SK-N-SH treated with all-trans-retinoic acid at 6 μM for 48 hours (cell line): ENCODE data around the gene VPS11.
"Not testable (repeated sequence)": the region's sequence is repeated elsewhere in the genome, so short reads cannot be mapped to it uniquely, and the experiment has no call there.

ENCODE experiments used
- ATAC-seq: fragments of 200-7000 bp; cut with Tn5 transposase; 3 replicates; pipeline ENCODE4 v1.9.1; 2020; ENCODE audit warnings: mild to moderate bottlenecking, moderate library complexity
- BACH2 ChIP-seq: fragments of 250-450 bp; sonication (Bioruptor Pico); IDR thresholded peaks from 2 replicates; pipeline ENCODE4 v1.9.0; 2021; ENCODE audit warnings: mild to moderate bottlenecking, borderline replicate concordance
- CSDC2 ChIP-seq: fragments of 250-450 bp; sonication (Bioruptor Pico); IDR thresholded peaks from 2 replicates; pipeline ENCODE4 v1.5.0; 2020; ENCODE audit warnings: mild to moderate bottlenecking, moderate library complexity
- CSRNP3 ChIP-seq: fragments of 250-450 bp; sonication (Bioruptor Pico); IDR thresholded peaks from 2 replicates; pipeline ENCODE4 v1.5.1; 2021; ENCODE audit warnings: mild to moderate bottlenecking, moderate library complexity
- ESRRG ChIP-seq: fragments of 250-450 bp; sonication (Bioruptor Pico); IDR thresholded peaks from 2 replicates; pipeline ENCODE4 v1.6.1; 2021; ENCODE audit warnings: mild to moderate bottlenecking
- ISL1 ChIP-seq: fragments of 250-450 bp; sonication (Bioruptor Pico); IDR thresholded peaks from 2 replicates; pipeline ENCODE4 v2.1.2; 2022; ENCODE audit warnings: mild to moderate bottlenecking, moderate library complexity
- OSR1 ChIP-seq: fragments of 250-450 bp; sonication (Bioruptor Pico); IDR thresholded peaks from 2 replicates; pipeline ENCODE4 v1.8.0; 2022; ENCODE audit warnings: moderate library complexity, mild to moderate bottlenecking, inconsistent platforms
- PATZ1 ChIP-seq: fragments of 250-450 bp; sonication (Bioruptor Pico); IDR thresholded peaks from 2 replicates; pipeline ENCODE4 v1.8.0; 2020; ENCODE audit warnings: mild to moderate bottlenecking, moderate library complexity, borderline replicate concordance
- POU6F1 ChIP-seq: fragments of 250-450 bp; sonication (Bioruptor Pico); IDR thresholded peaks from 2 replicates; pipeline ENCODE4 v1.8.0; 2021; ENCODE audit warnings: low read depth, mild to moderate bottlenecking, moderate library complexity, borderline replicate concordance
- PPARA ChIP-seq: fragments of 250-450 bp; sonication (Bioruptor Pico); IDR thresholded peaks from 2 replicates; pipeline ENCODE4 v1.5.0; 2020; ENCODE audit warnings: mild to moderate bottlenecking, borderline replicate concordance
- RARB ChIP-seq: fragments of 250-450 bp; sonication (Bioruptor Pico); IDR thresholded peaks from 2 replicates; pipeline ENCODE4 v1.8.0; 2021; ENCODE audit warnings: mild to moderate bottlenecking, moderate library complexity
- TCF4 ChIP-seq: fragments of 250-450 bp; sonication (Bioruptor Pico); IDR thresholded peaks from 2 replicates; pipeline ENCODE4 v1.8.0; 2021; ENCODE audit warnings: mild to moderate bottlenecking, moderate library complexity, borderline replicate concordance
- TOX ChIP-seq: fragments of 250-450 bp; sonication (Bioruptor Pico); IDR thresholded peaks from 2 replicates; pipeline ENCODE4 v1.8.0; 2021; ENCODE audit warnings: mild to moderate bottlenecking, moderate library complexity, borderline replicate concordance
- ZC3H10 ChIP-seq: fragments of 250-450 bp; sonication (Bioruptor Pico); IDR thresholded peaks from 2 replicates; pipeline ENCODE4 v1.5.1; 2021; ENCODE audit warnings: mild to moderate bottlenecking, moderate library complexity
- ZFP3 ChIP-seq: fragments of 250-450 bp; sonication (Bioruptor Pico); IDR thresholded peaks from 2 replicates; pipeline ENCODE4 v1.5.0; 2020; ENCODE audit warnings: mild to moderate bottlenecking, moderate library complexity
- ZFP30 ChIP-seq: fragments of 450-650 bp; formaldehyde crosslinking; IDR thresholded peaks from 2 replicates; pipeline ENCODE4 v1.5.0; 2022; ENCODE audit warnings: mild to moderate bottlenecking, moderate library complexity
- ZNF565 ChIP-seq: fragments of 450-650 bp; formaldehyde crosslinking; conservative IDR thresholded peaks from 2 replicates; pipeline ENCODE4 v1.5.0; 2020; ENCODE audit warnings: low read depth, mild to moderate bottlenecking, moderate library complexity
- ZNF70 ChIP-seq: fragments of 450-650 bp; formaldehyde crosslinking; IDR thresholded peaks from 2 replicates; pipeline ENCODE4 v1.5.0; 2020; ENCODE audit warnings: mild to moderate bottlenecking, moderate library complexity
- ZNF8 ChIP-seq: fragments of 450-650 bp; formaldehyde crosslinking; IDR thresholded peaks from 2 replicates; pipeline ENCODE4 v1.5.0; 2020; ENCODE audit warnings: mild to moderate bottlenecking, moderate library complexity
- TF ChIP-seq, protein P1 (sequence below): fragments of 250-450 bp; sonication (Bioruptor Pico); IDR thresholded peaks from 2 replicates; pipeline ENCODE4 v1.5.1; 2020; ENCODE audit warnings: low read depth, mild to moderate bottlenecking, moderate library complexity

Gene VPS11

GRCh38 chr11:119031912-119032280 is 35.7 kb upstream of the VPS11 start:
- ATAC-seq: no peak

DNA sequence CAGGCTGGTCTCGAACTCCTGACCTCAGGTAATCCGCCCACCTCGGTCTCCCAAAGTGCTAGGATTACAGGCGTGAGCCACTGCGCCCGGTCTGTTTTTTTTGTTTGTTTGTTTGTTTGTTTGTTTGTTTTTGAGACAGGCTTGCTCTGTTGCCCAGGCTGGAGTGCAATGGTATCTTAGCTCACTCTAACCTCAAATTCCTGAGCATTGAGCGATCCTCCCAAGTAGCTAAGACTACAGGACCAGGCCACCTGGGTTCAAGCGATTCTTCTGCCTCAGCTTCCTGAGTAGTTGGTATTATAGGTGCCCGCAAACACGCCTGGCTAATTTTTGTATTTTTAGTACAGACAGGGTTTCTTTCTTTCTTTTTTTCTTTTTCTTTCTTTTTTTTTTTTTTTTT is 34.2 kb upstream of the VPS11 start:
- ATAC-seq: not testable (repeated sequence)

More at GRCh38 chr11:119031912-119032280, 35.7 kb upstream of the VPS11 start:
- TF ChIP-seq PPARA (CRISPR knock-in tag): no peak
- TF ChIP-seq ISL1: no peak
- TF ChIP-seq PATZ1: no peak
- no peak for TF ChIP-seq ZNF70
- no peak for TF ChIP-seq POU6F1 (CRISPR knock-in tag)
- no peak for TF ChIP-seq TOX (CRISPR knock-in tag)
- TF ChIP-seq ZC3H10: no peak
- TF ChIP-seq CSRNP3 (CRISPR knock-in tag): no peak
- no peak for TF ChIP-seq ZFP3

GRCh38 chr11:119034813-119035212 is 32.8 kb upstream of the VPS11 start:
- no peak for TF ChIP-seq ZC3H10
- no peak for TF ChIP-seq TOX (CRISPR knock-in tag)
- no peak for TF ChIP-seq ZFP3
- TF ChIP-seq OSR1 (CRISPR knock-in tag): no peak
- no peak for TF ChIP-seq PPARA (CRISPR knock-in tag)
- TF ChIP-seq, protein P1, sequence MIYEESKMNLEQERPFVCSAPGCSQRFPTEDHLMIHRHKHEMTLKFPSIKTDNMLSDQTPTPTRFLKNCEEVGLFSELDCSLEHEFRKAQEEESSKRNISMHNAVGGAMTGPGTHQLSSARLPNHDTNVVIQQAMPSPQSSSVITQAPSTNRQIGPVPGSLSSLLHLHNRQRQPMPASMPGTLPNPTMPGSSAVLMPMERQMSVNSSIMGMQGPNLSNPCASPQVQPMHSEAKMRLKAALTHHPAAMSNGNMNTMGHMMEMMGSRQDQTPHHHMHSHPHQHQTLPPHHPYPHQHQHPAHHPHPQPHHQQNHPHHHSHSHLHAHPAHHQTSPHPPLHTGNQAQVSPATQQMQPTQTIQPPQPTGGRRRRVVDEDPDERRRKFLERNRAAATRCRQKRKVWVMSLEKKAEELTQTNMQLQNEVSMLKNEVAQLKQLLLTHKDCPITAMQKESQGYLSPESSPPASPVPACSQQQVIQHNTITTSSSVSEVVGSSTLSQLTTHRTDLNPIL (CRISPR knock-in tag): no peak
- TF ChIP-seq ESRRG (CRISPR knock-in tag): no peak
- TF ChIP-seq ZNF565 (CRISPR knock-in tag): no peak
- no peak for TF ChIP-seq ISL1
- TF ChIP-seq ZFP30 (CRISPR knock-in tag): no peak
- no peak for TF ChIP-seq CSDC2
- TF ChIP-seq RARB (CRISPR knock-in tag): no peak
- TF ChIP-seq, all 23 proteins: peak for 0
- ATAC-seq: no peak

DNA sequence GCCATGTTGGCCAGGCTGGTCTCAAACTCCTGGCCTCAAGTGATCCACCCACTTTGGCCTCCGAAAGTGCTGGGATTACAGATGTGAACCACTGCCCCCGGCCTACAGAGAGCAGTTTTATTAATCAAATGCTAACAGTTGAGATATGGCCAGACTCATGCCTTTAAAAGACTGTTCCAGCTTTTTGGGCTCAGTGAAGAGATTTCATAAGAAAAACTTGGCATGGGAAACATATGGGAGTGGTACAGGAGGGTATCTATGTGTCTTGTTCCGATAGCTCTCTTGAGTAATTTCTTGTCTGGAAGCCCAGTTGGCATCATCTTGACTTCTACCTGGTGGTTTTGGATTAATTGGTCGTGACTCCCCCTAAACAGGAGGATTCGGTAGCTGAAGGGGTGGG is 28.7 kb upstream of the VPS11 start:
- TF ChIP-seq OSR1 (CRISPR knock-in tag) (no peak), ESRRG (CRISPR knock-in tag) (no peak), TCF4 (CRISPR knock-in tag) (no peak), ZNF70 (no peak), ZFP3 (no peak), ZNF8 (CRISPR knock-in tag) (no peak), CSDC2 (no peak), BACH2 (CRISPR knock-in tag) (no peak), TOX (CRISPR knock-in tag) (no peak)
- TF ChIP-seq, protein P1 (CRISPR knock-in tag): no peak
- ATAC-seq: no peak

DNA sequence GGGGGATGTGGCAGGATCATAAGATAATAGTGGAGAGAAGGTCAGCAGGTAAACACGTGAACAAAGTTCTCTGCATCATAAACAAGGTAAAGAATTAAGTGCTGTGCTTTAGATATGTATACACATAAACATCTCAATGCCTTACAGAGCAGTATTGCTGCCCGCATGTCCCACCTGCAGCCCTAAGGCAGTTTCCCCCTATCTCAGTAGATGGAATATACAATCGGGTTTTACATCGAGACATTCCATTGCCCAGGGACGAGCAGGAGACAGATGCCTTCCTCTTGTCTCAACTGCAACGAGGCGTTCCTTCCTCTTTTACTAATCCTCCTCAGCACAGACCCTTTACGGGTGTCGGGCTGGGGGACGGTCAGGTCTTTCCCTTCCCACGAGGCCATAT is 28.1 kb upstream of the VPS11 start:
- not testable (repeated sequence) for ATAC-seq
